Measurements from ENCODE around the gene MYH11. TPM values are rescaled to one million over a fixed set of nuclear protein-coding genes. Genes with fewer than 3 reads are reported as not detected.
"Not testable (repeated sequence)": the region's sequence is repeated elsewhere in the genome, so short reads cannot be mapped to it uniquely, and the experiment has no call there.

MYH11 gene
- polyA plus RNA-seq, 1 donor = 11.2 TPM

GRCh38 chr16:15876503-15876902 lies 19.7 kb upstream of the MYH11 start:
- DNase-seq = no peak

- DNase-seq = peak; percentile 70
Observed at GRCh38 chr16:15874745-15875314, 18.0 kb upstream of the MYH11 start.

- DNase-seq = no peak
Observed at GRCh38 chr16:15873737-15874136, 16.9 kb upstream of the MYH11 start.

GRCh38 chr16:15873301-15873700 lies 16.5 kb upstream of the MYH11 start:
- DNase-seq = peak; percentile 45

- no peak for DNase-seq
Observed at GRCh38 chr16:15870011-15870410, 13.2 kb upstream of the MYH11 start.

GRCh38 chr16:15866451-15866850 lies 9.6 kb upstream of the MYH11 start:
- no peak for DNase-seq

- no peak for DNase-seq
Observed at GRCh38 chr16:15865742-15866141, 8.9 kb upstream of the MYH11 start.

GRCh38 chr16:15864939-15865338 lies 8.1 kb upstream of the MYH11 start:
- DNase-seq = no peak

- no peak for DNase-seq
Observed at GRCh38 chr16:15861996-15862395, 5.2 kb upstream of the MYH11 start.

- DNase-seq = no peak
Observed at GRCh38 chr16:15858921-15859668, 2.3 kb upstream of the MYH11 start.

- peak; percentile 29 for DNase-seq
Observed at GRCh38 chr16:15857724-15858560, 1.1 kb upstream of the MYH11 start.

- DNase-seq = no peak
Observed at GRCh38 chr16:15856182-15856581, 646 bp downstream of the MYH11 start.

- DNase-seq = no peak
Observed at GRCh38 chr16:15855704-15856003, 1.2 kb downstream of the MYH11 start.

- no peak for DNase-seq
Observed at GRCh38 chr16:15854906-15855703, 1.7 kb downstream of the MYH11 start.

GRCh38 chr16:15854061-15854460 lies 2.8 kb downstream of the MYH11 start:
- no peak for DNase-seq

- DNase-seq = no peak
Observed at GRCh38 chr16:15853021-15853420, 3.8 kb downstream of the MYH11 start.

- DNase-seq = not testable (repeated sequence)
Observed at GRCh38 chr16:15850555-15850954, 6.3 kb downstream of the MYH11 start.

GRCh38 chr16:15849209-15849981 lies 7.4 kb downstream of the MYH11 start:
- no peak for DNase-seq

GRCh38 chr16:15847611-15848175 lies 9.1 kb downstream of the MYH11 start:
- DNase-seq = no peak

GRCh38 chr16:15846510-15846909 lies 10.3 kb downstream of the MYH11 start:
- no peak for DNase-seq

- no peak for DNase-seq
Observed at GRCh38 chr16:15843635-15844279, 13.1 kb downstream of the MYH11 start.

Measured in hindlimb muscle (tissue), 1 donor.